ENCODE results near the gene OR8B2.
"Not testable (repeated sequence)": the region's sequence is repeated elsewhere in the genome, so short reads cannot be mapped to it uniquely, and the experiment has no call there.

Gene OR8B2

DNA sequence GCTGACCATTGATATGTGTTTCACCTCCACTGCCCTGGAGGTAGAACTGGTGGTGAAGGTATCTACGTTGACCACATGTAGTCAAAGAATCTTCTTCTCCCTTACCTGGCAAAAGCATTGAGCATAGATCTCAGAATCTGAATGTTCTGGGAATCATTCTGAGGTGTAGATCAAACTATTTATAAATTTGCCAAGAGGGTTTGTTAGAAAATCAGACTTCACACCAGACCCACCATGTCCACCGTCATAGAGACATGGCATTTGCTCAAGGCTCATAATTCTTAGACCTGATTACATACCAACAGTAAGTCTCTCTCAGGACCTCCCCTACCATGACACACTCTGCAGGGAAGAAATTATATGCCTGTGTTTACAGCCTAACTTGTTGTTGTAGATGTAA lies at the start of gene OR8B2:
Gene OR8B2 (minus strand): TSS at position 101 of the 400 bp plus-strand sequence. CDS start 1,156 bp downstream, outside the sequence.
- in situ Hi-C loops (cut with MboI; ENCODE audit: low sequenced_read_pairs), result no loop called here

DNA sequence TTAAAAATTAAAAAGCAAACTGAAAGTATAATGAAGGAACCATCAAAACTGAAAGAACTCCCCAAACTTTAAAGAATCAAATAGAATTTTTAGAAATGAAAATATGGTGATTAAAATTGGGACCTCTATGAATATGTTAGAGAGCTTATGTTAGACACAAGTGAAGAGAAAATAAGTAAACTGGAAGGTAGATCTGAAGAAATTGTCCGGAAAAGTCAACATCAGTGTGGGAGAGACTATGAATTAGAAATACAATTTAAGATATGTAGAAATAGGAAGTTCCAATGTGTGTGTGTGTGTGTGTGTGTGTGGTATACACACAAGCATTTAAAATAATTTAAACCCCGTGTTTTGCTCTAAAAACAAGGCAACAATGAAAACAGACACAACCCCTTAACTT lies 45.3 kb upstream of the OR8B2 start:
- in situ Hi-C loops (cut with MboI; ENCODE audit: low sequenced_read_pairs), result no loop called here

DNA sequence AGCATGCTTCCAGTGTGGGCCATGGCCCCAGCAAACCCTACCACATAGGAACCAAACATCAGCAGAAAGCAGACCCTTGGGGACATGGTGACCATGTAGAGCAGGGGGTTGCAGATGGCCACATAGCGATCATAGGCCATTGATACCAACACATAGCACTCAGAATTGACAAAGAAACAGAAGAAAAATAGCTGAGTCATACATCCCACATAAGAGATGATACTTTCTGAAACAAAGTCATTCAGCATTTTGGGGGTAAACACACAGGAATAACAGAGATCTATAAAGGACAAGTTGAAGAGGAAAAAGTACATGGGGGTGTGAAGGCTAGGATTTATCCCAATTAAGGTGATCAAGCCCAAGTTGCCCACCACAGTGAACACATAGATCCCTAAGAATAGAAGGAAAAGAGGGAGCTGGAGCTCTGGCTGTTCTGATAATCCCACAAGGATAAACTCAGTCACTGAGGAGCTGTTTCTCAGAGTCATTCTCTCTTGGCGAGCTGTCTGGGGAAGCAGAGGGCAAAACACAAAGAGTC lies 40.2 kb upstream of the OR8B2 start, which contains the start of gene OR8B4:
Gene OR8B4 (minus strand): TSS at position 488 of the 538 bp plus-strand sequence. CDS start 0 bp downstream, at position 488.
- in situ Hi-C loops (cut with MboI; ENCODE audit: low sequenced_read_pairs), result loop anchor here (25.0 kb wide), 2 partner anchors 163 to 388 kb away; partner anchors contain the start of gene MSANTD2

GRCh38 chr11:124421043-124421442 lies 36.7 kb upstream of the OR8B2 start:
- in situ Hi-C loops (cut with MboI; ENCODE audit: low sequenced_read_pairs), result loop anchor here (25.0 kb wide), 2 partner anchors 166 to 391 kb away; partner anchors contain the start of gene MSANTD2

DNA sequence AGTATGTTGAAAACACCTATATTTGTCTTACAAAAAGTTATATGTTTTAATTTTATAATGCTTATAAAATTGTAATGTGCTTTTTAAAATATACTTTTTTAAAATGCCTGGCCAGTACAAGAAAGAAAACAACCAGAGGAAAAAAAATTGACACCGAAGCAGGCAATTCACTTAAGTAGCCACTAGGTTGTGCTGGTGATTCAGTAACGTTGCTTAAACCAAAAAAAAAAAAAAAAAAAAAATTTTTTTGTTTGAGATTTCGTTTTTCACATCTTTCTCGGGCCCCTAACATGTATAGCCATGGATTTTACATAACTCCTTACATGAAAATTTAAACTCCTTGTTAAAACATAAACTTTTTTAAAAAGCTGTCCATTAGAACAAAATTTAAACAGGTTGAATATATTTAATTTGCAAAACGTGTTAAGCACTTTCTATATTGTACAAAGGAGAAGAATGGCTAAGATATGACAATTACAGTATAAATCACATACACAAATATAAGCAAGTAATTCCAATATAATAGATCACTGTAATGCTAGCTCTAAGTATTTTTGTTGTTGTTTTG lies 31.1 kb upstream of the OR8B2 start:
- in situ Hi-C loops (cut with MboI; ENCODE audit: low sequenced_read_pairs), result loop anchor here (25.0 kb wide), 2 partner anchors 172 to 397 kb away; partner anchors contain the start of gene MSANTD2

DNA sequence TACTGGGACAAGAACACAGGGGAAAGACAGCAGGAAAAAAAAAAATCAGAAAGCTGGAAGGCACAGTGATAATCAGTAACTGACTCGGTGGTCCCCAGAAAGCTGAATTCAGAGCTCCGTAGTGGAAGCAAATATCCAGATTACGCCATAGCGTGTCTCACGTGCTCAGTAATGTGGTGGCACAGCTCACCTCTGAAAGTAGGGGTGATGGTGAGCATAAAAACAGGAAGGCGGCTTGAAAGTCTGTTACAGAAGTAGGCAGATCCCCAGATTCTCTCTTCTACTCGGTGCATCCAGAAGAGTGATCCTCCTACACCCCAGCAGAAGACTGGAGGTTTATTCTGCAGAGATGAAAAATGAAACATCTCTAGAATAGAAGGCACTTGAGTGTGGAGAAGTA lies 25.6 kb upstream of the OR8B2 start:
- in situ Hi-C loops (cut with MboI; ENCODE audit: low sequenced_read_pairs), result loop anchor here (25.0 kb wide), 2 partner anchors 177 to 402 kb away; partner anchors contain the start of gene MSANTD2

DNA sequence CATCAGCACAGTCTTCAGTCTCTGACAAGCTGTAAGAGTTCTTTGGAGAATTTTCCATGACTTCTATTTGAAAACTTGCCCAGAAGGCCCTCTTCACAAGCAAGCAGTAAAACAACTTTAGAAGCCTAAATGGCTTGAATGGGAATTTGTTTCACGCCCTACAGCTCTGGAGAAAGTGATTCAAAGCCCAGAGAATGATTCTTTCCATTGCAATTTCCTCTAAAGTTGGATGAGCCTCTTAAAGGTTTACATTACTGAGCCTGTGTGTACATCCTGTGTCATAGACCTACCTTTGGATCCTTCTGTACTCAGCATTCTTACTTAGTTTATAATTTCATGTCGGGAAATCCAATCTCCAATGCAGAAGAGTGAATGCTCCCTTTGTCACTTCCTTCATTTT lies 21.3 kb upstream of the OR8B2 start:
- in situ Hi-C loops (cut with MboI; ENCODE audit: low sequenced_read_pairs), result loop anchor here (25.0 kb wide), 2 partner anchors 182 to 407 kb away; partner anchors contain the start of gene MSANTD2

DNA sequence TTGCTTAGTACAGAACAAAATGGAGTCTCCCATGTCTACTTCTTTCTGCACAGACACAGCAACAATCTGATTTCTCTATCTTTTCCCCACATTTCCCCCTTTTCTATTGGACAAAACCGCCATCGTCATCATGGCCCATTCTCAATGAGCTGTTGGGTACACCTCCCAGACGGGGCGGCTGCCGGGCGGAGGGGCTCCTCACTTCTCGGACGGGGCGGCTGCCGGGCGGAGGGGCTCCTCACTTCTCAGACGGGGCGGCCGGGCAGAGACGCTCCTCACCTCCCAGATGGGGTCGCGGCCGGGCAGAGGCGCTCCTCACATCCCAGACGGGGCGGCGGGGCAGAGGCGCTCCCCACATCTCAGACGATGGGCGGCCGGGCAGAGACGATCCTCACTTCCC lies 18.9 kb upstream of the OR8B2 start:
- in situ Hi-C loops (cut with MboI; ENCODE audit: low sequenced_read_pairs), result loop anchor here (25.0 kb wide), 2 partner anchors 184 to 409 kb away; partner anchors contain the start of gene MSANTD2

- in situ Hi-C loops (cut with MboI; ENCODE audit: low sequenced_read_pairs), result loop anchor here (25.0 kb wide), 2 partner anchors 185 to 410 kb away; partner anchors contain the start of gene MSANTD2
Observed at GRCh38 chr11:124402326-124402922, 18.1 kb upstream of the OR8B2 start.

DNA sequence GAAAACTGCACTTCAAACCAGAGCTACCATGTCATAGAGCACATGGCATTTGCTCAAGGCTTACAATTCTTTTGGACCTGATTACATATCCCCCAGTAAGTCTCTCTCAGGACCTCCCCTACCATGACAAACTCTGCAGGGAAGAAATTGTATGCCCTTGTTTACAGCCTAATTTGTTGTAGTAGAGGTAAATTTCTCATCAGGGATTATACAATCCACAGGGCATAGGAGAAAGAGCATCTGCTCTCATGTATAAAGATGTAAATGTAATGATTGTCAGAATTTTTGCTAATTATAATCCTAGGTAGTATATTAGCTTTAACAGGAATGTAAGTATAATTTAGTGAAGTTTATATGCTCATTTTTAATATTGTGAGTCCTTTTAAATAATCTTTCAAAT lies 14.6 kb upstream of the OR8B2 start, which contains the start of gene OR8B3:
Gene OR8B3 (minus strand): TSS at position 101 of the 400 bp plus-strand sequence. CDS start 1,673 bp downstream, outside the sequence.
- in situ Hi-C loops (cut with MboI; ENCODE audit: low sequenced_read_pairs), result no loop called here

DNA sequence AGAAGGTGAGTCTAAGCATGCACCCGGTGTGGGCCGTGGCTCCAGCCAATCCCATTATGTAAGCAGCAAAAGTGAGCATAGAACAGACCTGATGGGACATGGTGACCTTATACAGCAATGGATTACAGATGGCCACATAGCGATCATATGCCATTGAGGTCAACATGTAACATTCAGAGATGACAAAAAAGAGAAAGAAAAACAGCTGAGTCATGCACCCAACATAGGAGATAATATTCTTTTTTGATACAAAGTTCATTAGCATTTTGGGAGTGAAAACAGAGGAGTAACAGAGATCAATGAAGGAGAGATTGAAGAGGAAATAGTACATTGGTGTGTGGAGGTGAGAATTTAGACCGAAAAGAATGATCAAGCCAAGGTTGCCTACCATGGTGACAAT lies 12.5 kb upstream of the OR8B2 start:
- in situ Hi-C loops (cut with MboI; ENCODE audit: low sequenced_read_pairs), result not testable (repeated sequence)

DNA sequence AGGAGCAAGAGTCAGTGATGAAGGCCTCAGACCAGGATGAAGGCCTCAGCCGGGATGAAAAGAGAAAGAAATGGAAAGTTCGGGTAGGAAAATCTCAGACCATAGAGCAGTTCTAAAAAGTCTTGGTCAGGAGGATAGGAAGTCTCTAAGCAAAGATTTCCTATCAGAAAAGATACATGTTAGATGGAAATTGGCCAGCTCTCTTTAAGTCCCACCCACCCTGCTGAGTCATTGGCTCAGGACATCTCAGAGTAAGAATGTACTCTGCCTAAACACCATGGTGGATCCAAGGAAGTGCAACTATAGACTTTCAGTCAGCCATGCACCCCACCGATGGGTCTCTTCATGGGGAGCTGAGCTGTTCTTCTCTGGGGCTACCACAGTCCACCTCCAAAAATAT lies 10.1 kb upstream of the OR8B2 start:
- in situ Hi-C loops (cut with MboI; ENCODE audit: low sequenced_read_pairs), result no loop called here

DNA sequence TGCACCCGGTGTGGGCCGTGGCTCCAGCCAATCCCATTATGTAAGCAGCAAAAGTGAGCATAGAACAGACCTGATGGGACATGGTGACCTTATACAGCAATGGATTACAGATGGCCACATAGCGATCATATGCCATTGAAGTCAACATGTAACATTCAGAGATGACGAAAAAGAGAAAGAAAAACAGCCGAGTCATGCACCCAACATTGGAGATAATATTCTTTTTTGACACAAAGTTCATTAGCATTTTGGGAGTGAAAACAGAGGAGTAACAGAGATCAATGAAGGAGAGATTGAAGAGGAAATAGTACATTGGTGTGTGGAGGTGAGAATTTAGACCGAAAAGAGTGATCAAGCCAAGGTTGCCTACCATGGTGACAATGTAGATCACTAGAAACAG lies 1.4 kb downstream of the OR8B2 start:
- in situ Hi-C loops (cut with MboI; ENCODE audit: low sequenced_read_pairs), result not testable (repeated sequence)

DNA sequence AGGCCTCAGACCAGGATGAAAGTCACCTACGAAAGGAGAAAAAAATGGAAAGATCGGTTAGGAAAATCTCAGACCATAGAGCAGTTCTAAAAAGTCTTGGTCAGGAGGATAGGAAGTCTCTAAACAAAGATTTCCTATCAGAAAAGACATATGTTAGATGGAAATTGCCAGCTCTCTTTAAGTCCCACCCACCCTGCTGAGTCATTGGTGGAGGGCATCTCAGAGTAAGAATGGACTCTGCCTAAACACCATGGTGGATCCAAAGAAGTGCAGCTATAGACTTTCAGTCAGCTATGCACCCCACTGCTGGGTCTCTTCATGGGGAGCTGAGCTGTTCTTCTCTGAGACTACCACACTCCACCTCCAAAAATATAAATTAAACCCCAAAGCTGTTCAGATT lies 3.7 kb downstream of the OR8B2 start:
- in situ Hi-C loops (cut with MboI; ENCODE audit: low sequenced_read_pairs), result no loop called here

DNA sequence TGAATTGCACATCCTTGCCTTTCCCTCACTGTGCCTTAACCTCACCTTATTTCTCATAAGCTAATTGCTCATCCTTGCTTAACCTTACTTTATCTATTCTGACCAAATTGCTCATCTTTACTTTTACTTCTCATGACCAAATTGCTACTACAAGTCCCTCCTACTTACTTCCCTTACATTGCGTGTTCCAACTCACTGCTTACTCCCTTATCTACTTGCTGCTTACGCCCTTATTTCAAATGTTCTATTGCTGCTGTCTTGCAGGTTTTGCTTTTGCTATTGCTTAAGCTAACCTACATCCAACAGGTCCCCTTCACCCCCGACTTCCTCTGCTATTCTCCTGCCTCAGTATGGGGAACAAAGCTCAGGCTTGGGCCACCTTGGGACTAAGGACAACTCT lies 8.0 kb downstream of the OR8B2 start:
- in situ Hi-C loops (cut with MboI; ENCODE audit: low sequenced_read_pairs), result no loop called here

DNA sequence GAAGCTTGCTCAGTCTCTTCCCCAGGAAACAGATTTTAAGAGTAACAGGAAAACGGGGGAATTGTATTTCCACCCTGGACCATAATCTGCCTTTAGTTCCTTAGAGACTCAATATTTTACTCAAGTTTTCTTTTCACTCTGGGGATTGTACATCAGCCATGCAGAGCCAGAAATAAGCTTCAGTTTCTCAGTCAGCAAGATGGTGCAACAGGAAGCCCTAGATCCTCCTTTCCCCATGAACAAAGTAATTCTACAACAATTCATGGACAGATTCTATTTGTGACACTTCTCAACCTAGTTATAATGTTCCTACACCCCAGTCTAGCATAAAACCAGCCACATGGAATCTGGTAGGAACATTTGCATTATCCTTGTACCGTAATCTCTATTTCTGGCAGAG lies 24.7 kb downstream of the OR8B2 start:
- in situ Hi-C loops (cut with MboI; ENCODE audit: low sequenced_read_pairs), result no loop called here

DNA sequence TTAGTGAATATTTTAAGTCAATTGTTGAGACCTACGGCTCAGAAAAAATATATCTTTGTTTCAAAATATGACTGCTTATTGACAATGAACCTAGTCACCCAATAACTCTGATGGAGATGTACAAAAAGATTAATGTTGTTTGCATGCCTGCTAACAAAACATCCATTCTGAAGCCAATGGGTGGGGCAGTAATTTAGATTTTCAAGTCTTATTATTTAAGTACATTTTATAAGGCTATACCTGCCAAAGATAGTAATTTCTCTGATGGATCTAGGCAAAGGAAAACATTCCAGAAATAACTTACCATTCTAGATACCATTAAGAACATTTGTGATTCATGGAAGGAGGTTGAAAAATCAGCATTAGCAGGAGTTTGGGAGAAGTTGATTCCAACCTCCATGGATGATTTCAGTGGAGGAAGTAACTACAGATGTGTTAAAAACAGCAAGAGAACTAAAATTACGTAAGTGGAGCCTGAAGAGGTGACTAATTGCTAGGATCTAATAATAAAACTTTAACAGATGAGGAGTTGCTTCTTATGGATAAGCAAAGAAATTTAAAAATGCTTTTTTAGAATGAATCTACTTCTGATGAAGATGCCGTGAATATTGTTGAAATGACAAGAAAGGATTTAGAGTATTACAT lies 37.9 kb downstream of the OR8B2 start:
- in situ Hi-C loops (cut with MboI; ENCODE audit: low sequenced_read_pairs), result no loop called here

DNA sequence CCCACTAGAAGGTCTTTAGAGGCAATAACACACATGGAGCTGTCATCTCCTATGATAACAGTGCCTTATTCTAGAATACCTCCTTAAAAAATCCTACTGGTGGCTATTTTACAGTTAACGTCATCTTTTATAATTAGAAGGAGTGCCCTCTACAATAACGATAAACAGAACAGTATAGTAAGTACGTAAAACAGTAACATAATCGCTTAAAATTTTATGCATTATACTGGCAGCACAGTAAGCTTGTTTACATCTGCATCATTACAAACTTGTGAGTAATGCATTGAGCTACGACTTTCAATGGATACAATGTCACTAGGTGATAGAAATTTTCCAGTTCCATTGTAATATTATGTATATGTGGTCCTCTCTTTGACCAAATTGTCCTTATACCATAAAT lies 40.0 kb downstream of the OR8B2 start:
- in situ Hi-C loops (cut with MboI; ENCODE audit: low sequenced_read_pairs), result no loop called here

DNA sequence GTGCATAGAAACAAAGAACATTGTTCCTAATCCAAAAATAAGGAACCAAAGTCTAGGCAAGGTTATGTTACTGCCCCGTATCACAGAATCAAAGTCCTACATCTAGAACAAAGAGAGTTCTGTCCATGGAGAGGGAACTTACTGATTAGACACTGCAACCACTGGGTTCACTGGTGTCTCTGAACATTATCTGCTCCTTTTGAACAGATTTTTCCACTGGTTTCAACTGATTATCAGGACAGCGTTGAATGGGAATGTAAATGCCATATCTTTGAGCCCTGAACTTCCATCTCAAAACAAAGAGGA lies 44.2 kb downstream of the OR8B2 start:
- in situ Hi-C loops (cut with MboI; ENCODE audit: low sequenced_read_pairs), result no loop called here

GRCh38 chr11:124339396-124340141 lies 44.7 kb downstream of the OR8B2 start:
- in situ Hi-C loops (cut with MboI; ENCODE audit: low sequenced_read_pairs), result no loop called here
